ENCODE measurements around the gene UPF1. TPM values are rescaled to one million over a fixed set of nuclear protein-coding genes. Genes with fewer than 3 reads are reported as not detected.

UPF1 gene
- total RNA-seq: 61.6 and 84.5 TPM in 2 replicates

DNA sequence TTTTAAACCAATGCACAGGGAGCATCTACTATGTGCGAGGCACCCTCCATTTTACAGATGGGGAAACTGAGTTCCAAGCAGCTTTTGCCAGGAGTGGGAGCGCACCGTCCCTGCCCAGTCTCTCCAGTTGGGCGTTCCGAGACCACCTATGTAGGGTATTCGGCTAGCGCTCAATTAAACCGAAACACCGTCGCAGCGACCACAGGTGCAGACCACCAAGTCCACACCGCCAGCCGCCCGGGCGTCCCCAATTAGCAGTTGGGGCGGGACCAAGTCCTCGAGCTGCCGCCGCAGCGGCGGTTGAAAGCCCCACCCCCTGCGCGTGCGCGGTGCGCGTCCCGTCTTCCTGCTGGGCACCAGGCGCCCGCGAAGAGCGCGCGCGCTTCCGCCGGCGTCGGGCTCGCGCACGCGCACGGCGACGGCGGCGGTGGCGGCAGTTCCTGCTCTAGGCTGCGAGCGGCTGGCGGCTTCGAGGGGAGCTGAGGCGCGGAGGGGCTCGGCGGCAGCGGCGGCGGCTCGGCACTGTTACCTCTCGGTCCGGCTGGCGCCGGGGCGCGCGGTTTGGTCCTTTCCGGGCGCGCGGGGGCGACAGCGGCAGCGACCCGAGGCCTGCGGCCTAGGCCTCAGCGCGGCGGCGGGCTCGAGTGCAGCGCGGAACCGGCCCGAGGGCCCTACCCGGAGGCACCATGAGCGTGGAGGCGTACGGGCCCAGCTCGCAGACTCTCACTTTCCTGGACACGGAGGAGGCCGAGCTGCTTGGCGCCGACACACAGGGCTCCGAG, at the start of gene UPF1:
UPF1 (plus strand) TSS at position 436 of the 782 bp plus-strand sequence; CDS start at position 687, 251 bp downstream.

DNA sequence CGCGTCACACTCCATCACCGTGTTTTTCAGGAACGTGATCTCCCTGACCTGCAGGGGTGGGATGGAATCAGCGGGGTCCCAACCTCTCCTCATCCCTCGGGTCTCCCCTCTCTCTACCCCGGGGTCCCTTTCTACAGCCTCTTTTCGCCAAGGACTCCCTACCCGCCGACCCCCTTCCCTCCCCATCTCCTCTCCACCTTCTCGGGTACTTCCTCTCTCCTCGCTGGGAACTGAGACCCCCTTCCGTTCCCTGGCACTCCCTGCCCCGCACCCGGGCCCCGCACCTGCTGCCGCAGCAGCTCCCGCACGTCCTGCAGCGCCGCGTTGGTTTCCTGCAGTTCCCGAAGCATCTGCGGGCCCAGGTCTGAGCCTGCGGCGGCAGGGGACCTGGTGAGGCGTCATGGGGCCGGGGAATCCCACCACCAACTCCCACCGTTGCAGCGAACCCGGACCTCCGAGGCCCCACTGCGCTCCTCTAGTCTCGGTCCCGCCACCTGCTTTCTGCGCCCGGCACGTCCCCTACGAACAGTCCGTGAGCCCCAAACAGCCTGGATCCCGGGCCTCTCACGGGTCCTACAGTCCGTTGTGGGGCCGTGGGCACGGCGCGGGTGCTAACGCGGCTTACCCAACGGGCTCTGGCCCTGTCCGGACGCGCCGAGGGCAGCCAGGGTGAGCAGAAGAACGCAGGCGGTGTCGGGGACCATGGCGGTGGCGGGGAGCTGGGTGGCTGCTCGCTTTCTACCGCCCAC, 41.0 kb upstream of the UPF1 start, which contains the start of gene COMP:
COMP (minus strand) TSS at position 740 of the 749 bp plus-strand sequence; CDS start at position 704, 36 bp downstream.

DNA sequence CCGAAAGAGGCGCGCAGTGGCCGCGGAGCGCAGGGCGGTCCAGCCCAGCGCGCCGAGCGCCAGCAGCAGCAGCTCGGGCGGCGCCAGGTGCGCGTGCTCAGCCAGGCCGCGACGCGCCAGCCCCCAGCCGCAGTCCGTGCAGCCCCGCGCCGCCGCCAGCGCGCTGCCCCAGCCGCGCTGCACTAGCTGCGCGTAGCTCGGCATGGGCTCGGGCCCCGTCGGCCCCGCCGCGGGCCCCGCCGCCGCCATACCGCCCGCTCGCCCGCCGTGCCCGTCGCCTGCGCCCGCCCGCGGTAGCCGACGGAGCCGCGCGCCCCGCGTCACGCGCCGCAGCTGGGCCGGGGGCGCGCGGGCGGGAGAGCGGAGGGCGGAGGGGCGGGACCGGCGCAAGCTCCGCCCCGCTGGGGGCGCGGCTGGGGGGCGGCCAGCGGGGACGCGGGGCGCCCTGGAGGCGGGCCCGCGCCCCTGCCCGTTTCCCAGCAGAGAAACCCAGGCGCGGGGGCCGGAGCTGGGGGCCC, 64.1 kb downstream of the UPF1 start, which contains the start of gene CERS1:
CERS1 (minus strand) TSS at position 335 of the 518 bp plus-strand sequence; CDS start at position 249, 86 bp downstream.

Other genes starting within 250 kb of the UPF1 start
- gene REX1BD, start 243.2 kb upstream of the UPF1 start, total RNA-seq: 32.5 and 34.6 TPM in 2 replicates
- 0.36 and 0.49 TPM in 2 replicates for gene CRLF1, start 225.2 kb upstream of the UPF1 start, total RNA-seq
- not detected in 2 replicates for gene TMEM59L, start 219.1 kb upstream of the UPF1 start, total RNA-seq
- gene KLHL26, start 194.9 kb upstream of the UPF1 start, total RNA-seq: 4.4 TPM in 2 replicates
- 3.6 and 4.4 TPM in 2 replicates for gene CRTC1, start 148.3 kb upstream of the UPF1 start, total RNA-seq
- 0.32 and 0.49 TPM in 2 replicates for gene COMP, start 40.7 kb upstream of the UPF1 start, total RNA-seq
- gene CERS1, start 64.2 kb downstream of the UPF1 start, total RNA-seq: 0.49 and 0.65 TPM in 2 replicates
- gene COPE, start 87.4 kb downstream of the UPF1 start, total RNA-seq: 182 and 238 TPM in 2 replicates
- gene DDX49, start 87.8 kb downstream of the UPF1 start, total RNA-seq: 42.8 and 44.3 TPM in 2 replicates
- 107 and 136 TPM in 2 replicates for gene HOMER3, start 109.3 kb downstream of the UPF1 start, total RNA-seq
- gene SUGP2, start 201.6 kb downstream of the UPF1 start, total RNA-seq: 39.1 and 42.2 TPM in 2 replicates
- 37.9 and 38.0 TPM in 2 replicates for gene ARMC6, start 201.6 kb downstream of the UPF1 start, total RNA-seq
- gene SLC25A42, start 232.0 kb downstream of the UPF1 start, total RNA-seq: 8.9 and 12.8 TPM in 2 replicates